Smooth muscle cell (in vitro differentiated cells): ENCODE results near the gene PHF11. TPM values are rescaled to one million over a fixed set of nuclear protein-coding genes. Genes with fewer than 3 reads are reported as not detected.

Source experiments
- DNase-seq: peaks from one replicate; lab custom pipeline; 2025; ENCODE audit not compliant: unreplicated experiment; lab: John Stamatoyannopoulos, UW
- H2AFZ ChIP-seq: fragments of 200-600 bp; sonication (generic); 2 replicates; pipeline ENCODE4 v1.6.0; 2016; ENCODE audit warnings: antibody characterized with exemption, low read depth, mild to moderate bottlenecking
- H3F3A ChIP-seq: fragments of 200-600 bp; sonication (generic); 2 replicates; pipeline ENCODE4 v1.6.0; 2017; ENCODE audit warnings: antibody characterized with exemption, low read depth
- H3K27ac ChIP-seq: fragments of 200-600 bp; sonication (generic); 2 replicates; pipeline ENCODE4 v1.5.1; 2016; ENCODE audit warnings: low read depth, mild to moderate bottlenecking
- H3K27me3 ChIP-seq: fragments of 200-600 bp; sonication (generic); 2 replicates; pipeline ENCODE4 v1.6.1; 2016; ENCODE audit warnings: low read depth, mild to moderate bottlenecking
- H3K36me3 ChIP-seq: fragments of 200-600 bp; sonication (generic); 2 replicates; pipeline ENCODE4 v1.5.1; 2016; ENCODE audit warnings: low read depth
- H3K4me1 ChIP-seq: fragments of 200-600 bp; sonication (generic); 2 replicates; pipeline ENCODE4 v1.5.1; 2016; ENCODE audit warnings: low read depth
- H3K4me2 ChIP-seq: fragments of 200-600 bp; sonication (generic); 2 replicates; pipeline ENCODE4 v1.6.0; 2016; ENCODE audit warnings: mild to moderate bottlenecking
- H3K4me3 ChIP-seq: fragments of 200-600 bp; sonication (generic); 2 replicates; pipeline ENCODE4 v1.5.1; 2016; ENCODE audit warnings: mild to moderate bottlenecking
- H3K79me2 ChIP-seq: fragments of 200-600 bp; sonication (generic); 2 replicates; pipeline ENCODE4 v1.6.0; 2016; ENCODE audit warnings: low read depth, mild to moderate bottlenecking
- H3K9ac ChIP-seq: fragments of 200-600 bp; sonication (generic); 2 replicates; pipeline ENCODE4 v1.6.0; 2016; ENCODE audit warnings: low read depth
- H3K9me3 ChIP-seq: fragments of 200-600 bp; sonication (generic); replicated peaks from 2 replicates; pipeline ENCODE4 v1.5.1; 2016; ENCODE audit warnings: low read depth
- H4K20me1 ChIP-seq: fragments of 200-600 bp; sonication (generic); 2 replicates; pipeline ENCODE4 v1.6.0; 2016; ENCODE audit warnings: low read depth
- CTCF ChIP-seq: fragments of 200-600 bp; sonication (generic); IDR thresholded peaks from 2 replicates; pipeline ENCODE4 v1.5.1; 2017; ENCODE audit warnings: borderline replicate concordance, mild to moderate bottlenecking, antibody characterized with exemption; ENCODE audit not compliant: insufficient read depth, poor library complexity, severe bottlenecking
- WGBS: methylation state at CpG from one replicate; pipeline ENCODE4 v1.1.7; 2016; ENCODE audit warnings: low lambda C conversion rate; 5-methylcytosine and 5-hydroxymethylcytosine counted together
- polyA plus RNA-seq: library from polyadenylated mRNA; unstranded; fragments of >200 nt; fragmentation: Nextera tagmentation; extraction: Ambion mirVana; gene quantifications from 2 replicates; pipeline ENCODE4 v1.2.1, GENCODE V29; 2016
- total RNA-seq: library from RNA; depleted of rRNA; stranded (reverse); fragments of >200 nt; gene quantifications from 2 replicates; pipeline ENCODE4 v1.2.3, GENCODE V29; 2014

PHF11 gene
- total and polyA plus RNA-seq, 2 experiments from 2014 or later = 22.9 to 30.3 TPM

GRCh38 chr13:49512578-49512977, 16.8 kb downstream of the PHF11 start:
- Histone ChIP-seq H3K27ac (no peak overlapping the region), H3K4me2 (no peak overlapping the region), H3K4me3 (no peak overlapping the region), H3K36me3 (no peaks in the 10 kb centered on the region), H3K79me2 (no peaks in the 10 kb centered on the region), H3K4me1 (no peaks in the 10 kb centered on the region), H3F3A (no peaks in the 10 kb centered on the region), H4K20me1 (no peaks in the 10 kb centered on the region), H2AFZ (no peak overlapping the region), H3K9ac (no peak overlapping the region), H3K27me3 (no peaks in the 10 kb centered on the region), H3K9me3 (no peaks in the 10 kb centered on the region)
- no peak for DNase-seq
- TF ChIP-seq CTCF = no peak
- whole genome bisulfite sequencing = 69% methylated on average over 2 of the region's 2 CpGs

GRCh38 chr13:49516467-49516866, 20.7 kb downstream of the PHF11 start:
- Histone ChIP-seq H3K79me2 (no peaks in the 10 kb centered on the region), H3K9ac (no peak overlapping the region), H3F3A (no peaks in the 10 kb centered on the region), H4K20me1 (no peaks in the 10 kb centered on the region), H3K4me3 (no peak overlapping the region), H3K4me2 (no peak overlapping the region), H3K9me3 (no peaks in the 10 kb centered on the region), H3K27ac (no peak overlapping the region), H3K36me3 (no peaks in the 10 kb centered on the region), H2AFZ (no peak overlapping the region), H3K27me3 (no peaks in the 10 kb centered on the region), H3K4me1 (no peaks in the 10 kb centered on the region)
- no peak for DNase-seq
- WGBS = 90% methylated on average over 5 of the region's 5 CpGs
- TF ChIP-seq CTCF = no peak

- Histone ChIP-seq H3K79me2 (no peaks in the 10 kb centered on the region), H2AFZ (no peak overlapping the region), H3F3A (no peaks in the 10 kb centered on the region), H3K9me3 (no peaks in the 10 kb centered on the region), H3K9ac (no peak overlapping the region), H3K4me3 (no peak overlapping the region), H3K4me2 (no peak overlapping the region), H3K27ac (no peak overlapping the region), H4K20me1 (no peaks in the 10 kb centered on the region), H3K4me1 (no peaks in the 10 kb centered on the region), H3K27me3 (no peaks in the 10 kb centered on the region), H3K36me3 (no peaks in the 10 kb centered on the region)
- peak; percentile 34 for TF ChIP-seq CTCF
- DNase-seq = no peak
- 68% methylated on average over 6 of the region's 6 CpGs for WGBS
Measured at GRCh38 chr13:49517461-49517860, 21.7 kb downstream of the PHF11 start.

- Histone ChIP-seq H3K4me2 (no peak overlapping the region), H3K4me3 (no peak overlapping the region), H3K9ac (no peak overlapping the region), H3F3A (no peaks in the 10 kb centered on the region), H3K36me3 (no peaks in the 10 kb centered on the region), H4K20me1 (no peaks in the 10 kb centered on the region), H3K9me3 (no peaks in the 10 kb centered on the region), H3K4me1 (no peaks in the 10 kb centered on the region), H2AFZ (no peak overlapping the region), H3K27ac (no peak overlapping the region), H3K27me3 (no peaks in the 10 kb centered on the region), H3K79me2 (no peaks in the 10 kb centered on the region)
- TF ChIP-seq CTCF = no peak
- DNase-seq = no peak
- WGBS = 87% methylated on average over 4 of the region's 4 CpGs
Measured at GRCh38 chr13:49521224-49521623, 25.5 kb downstream of the PHF11 start.
